ENCODE measurements around the gene USP2. TPM values are rescaled to one million over a fixed set of nuclear protein-coding genes. Genes with fewer than 3 reads are reported as not detected.
A peak's percentile ranks its signal among the peaks of the same experiment; 100 is the strongest.

The USP2 gene
- total and polyA plus RNA-seq, 2 of the 8 experiments (the other 6 are each of a cell fraction or from before 2014, with no cell fraction given) = 2.2 to 6.9 TPM

DNA sequence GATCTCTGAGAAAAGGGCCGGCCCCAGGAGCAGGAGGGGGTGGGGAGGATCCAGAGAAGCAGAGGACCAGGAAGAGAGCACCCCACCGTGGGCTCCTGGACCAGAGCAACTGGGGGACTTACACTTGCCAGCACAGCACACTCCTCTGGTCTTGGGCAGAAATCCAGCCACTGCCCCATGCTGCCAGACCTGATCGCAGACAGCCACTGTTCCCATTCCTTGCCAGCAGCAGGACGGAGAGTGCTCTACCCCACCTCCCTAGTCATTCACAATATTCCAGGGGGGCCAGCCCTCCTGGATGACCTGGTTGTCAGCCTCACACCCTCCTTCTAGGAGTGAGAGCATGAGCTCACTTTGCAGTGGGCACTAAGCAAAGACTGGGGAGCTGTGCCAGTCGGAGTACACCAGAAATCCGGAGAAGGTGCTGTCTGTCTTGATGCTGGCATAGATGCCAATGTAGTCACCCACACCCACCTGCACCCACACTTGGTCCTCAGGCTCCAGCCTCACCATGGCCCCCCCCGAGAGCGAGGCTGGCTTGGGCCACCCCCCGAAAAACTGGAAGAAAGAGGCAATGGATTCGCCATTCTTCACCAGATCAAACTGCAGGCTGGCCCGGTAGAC is 42.4 kb downstream of the USP2 start:
- Histone ChIP-seq H2BK120ac (replicated peaks; ENCODE audit: low read depth, low read length) (no peak overlapping the region), H3K36me3 (ENCODE audit: control insufficient read depth in 2 of 4, insufficient read depth in 4 of 4, low read length in 3 of 4) (peaks cover 0 to 6% (median 2%) of the 10 kb centered on the region in 4 experiments; a peak in 1 of 8 replicates), H2BK12ac (ENCODE audit: low read depth, low read length) (peak overlapping the region; percentile 75; the same call in 1 of the 2 replicates), H3K4me3 (ENCODE audit: extremely low read depth in 1 of 4, insufficient read depth in 2 of 4, low read depth in 3 of 4, low read length in 4 of 4) (peak overlapping the region; percentile 34 to 69 (median 43); a peak in 7 of 8 replicates), H3K23ac (ENCODE audit: insufficient read length) (no peak overlapping the region), H2AFZ (ENCODE audit: low read length) (no peak overlapping the region), H3K4ac (replicated peaks; ENCODE audit: insufficient read length, low read depth, low read length) (peak overlapping the region; percentile 73), H3K27me3 (replicated peaks in 1 of 4; ENCODE audit: control insufficient read depth in 3 of 4, extremely low read depth in 1 of 4, insufficient read depth in 3 of 4, low read length in 3 of 4) (peaks cover 12 to 42% (median 33%) of the 10 kb centered on the region in 4 experiments), H3K4me2 (ENCODE audit: insufficient read depth in 1 of 2, low read depth in 2 of 2, low read length in 2 of 2) (peak overlapping the region; percentile 56 to 76), H3K79me2 (ENCODE audit: control insufficient read depth in 1 of 2, insufficient read depth in 2 of 2, low read length in 2 of 2) (peaks cover 5 to 26% of the 10 kb centered on the region in 2 experiments; a peak in 3 of 4 replicates), H4K20me1 (replicated peaks in 1 of 2; ENCODE audit: control insufficient read depth in 1 of 2, insufficient read depth in 2 of 2, low read length in 2 of 2) (peaks cover 3 to 16% of the 10 kb centered on the region in 2 experiments), H3K4me1 (replicated peaks in 1 of 4; ENCODE audit: control insufficient read depth in 3 of 4, insufficient read depth in 4 of 4, low read length in 3 of 4) (peaks cover 5 to 38% (median 28%) of the 10 kb centered on the region in 4 experiments), H4K8ac (ENCODE audit: extremely low read depth, insufficient read depth, low read length) (no peak overlapping the region), H4K91ac (replicated peaks; ENCODE audit: insufficient read length, low read length) (peak overlapping the region; percentile 46), H2BK5ac (ENCODE audit: low read depth, low read length) (no peak overlapping the region), H3K14ac (ENCODE audit: insufficient read length) (no peak overlapping the region), H3K18ac (ENCODE audit: extremely low read depth, low read length) (peak overlapping the region; percentile 83), H4K5ac (ENCODE audit: insufficient read length, low read depth, low read length) (no peak overlapping the region), H3K9me3 (ENCODE audit: insufficient read depth in 2 of 2, low read depth in 1 of 2, low read length in 1 of 2) (no peaks in the 10 kb centered on the region), H2BK15ac (ENCODE audit: low read length) (peak overlapping the region; percentile 61; the same call in 1 of the 2 replicates), H2AK5ac (ENCODE audit: low read depth, low read length) (peak overlapping the region; percentile 94; the same call in 1 of the 2 replicates), H2BK20ac (ENCODE audit: low read length) (0 out of 2 replicates have a peak overlapping the region, but pooled peaks have one; percentile 61), H3K23me2 (ENCODE audit: low read depth, low read length) (peaks cover 20% of the 10 kb centered on the region; the same call in 1 of the 2 replicates), H3K27ac (ENCODE audit: low read depth, low read length) (no peak overlapping the region), H3K9ac (replicated peaks in 1 of 4; ENCODE audit: extremely low read depth in 1 of 4, low read depth in 3 of 4, low read length in 3 of 4) (no peak overlapping the region), H3K79me1 (ENCODE audit: low read depth, low read length) (peaks cover 12% of the 10 kb centered on the region), H3K56ac (replicated peaks; ENCODE audit: insufficient read length, low read depth, low read length) (no peak overlapping the region)
- 39% methylated on average over 10 of the region's 11 CpGs; no CpG with 5 or more reads in 1 of the 2 experiments for WGBS, 2 experiments (ENCODE audit: extremely low coverage in 1 of 2, insufficient coverage in 1 of 2, insufficient read length in 1 of 2, insufficient replicate concordance in 2 of 2, low coverage in 1 of 2, low lambda C conversion rate in 2 of 2, missing lambda C conversion rate in 1 of 2)
- DNase-seq (ENCODE audit: low read depth in 1 of 2, low spot score in 2 of 2) (peak in 1 of 2 experiments; percentile 59), FAIRE-seq (no peak)
- ChIA-PET POLR2A (ENCODE audit: partially characterized antibody) (interaction anchor here (0.5 to 3.4 kb wide), 9 partner anchors 12 to 244 kb away, joined by 3 to 19 read pairs (median 3); partner anchors contain the start of gene DPAGT1), CTCF (ENCODE audit: partially characterized antibody) (interaction anchor here (0.5 to 20.0 kb wide), 24 partner anchors 11 to 356 kb away, joined by 3 to 463 read pairs (median 6); partner anchors contain the start of genes MCAM, NLRX1 and USP2)
- TF ChIP-seq, protein P1, sequence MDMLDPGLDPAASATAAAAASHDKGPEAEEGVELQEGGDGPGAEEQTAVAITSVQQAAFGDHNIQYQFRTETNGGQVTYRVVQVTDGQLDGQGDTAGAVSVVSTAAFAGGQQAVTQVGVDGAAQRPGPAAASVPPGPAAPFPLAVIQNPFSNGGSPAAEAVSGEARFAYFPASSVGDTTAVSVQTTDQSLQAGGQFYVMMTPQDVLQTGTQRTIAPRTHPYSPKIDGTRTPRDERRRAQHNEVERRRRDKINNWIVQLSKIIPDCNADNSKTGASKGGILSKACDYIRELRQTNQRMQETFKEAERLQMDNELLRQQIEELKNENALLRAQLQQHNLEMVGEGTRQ (IDR thresholded peaks at IDR 0.05; ENCODE audit: low read length) = no peak
- TF ChIP-seq GABPA (IDR thresholded peaks at IDR 0.05; ENCODE audit: borderline replicate concordance, insufficient read depth, low read length) = no peak
- TF ChIP-seq GTF2F1 (IDR thresholded peaks at IDR 0.05; ENCODE audit: borderline replicate concordance, low read depth, low read length) = no peak
- no peak for TF ChIP-seq SRF (IDR thresholded peaks at IDR 0.05; ENCODE audit: low read depth, low read length)
- TF ChIP-seq SUZ12 (IDR thresholded peaks at IDR 0.05; ENCODE audit: low read length) = no peak
- TF ChIP-seq CBX5 (IDR thresholded peaks at IDR 0.05; ENCODE audit: low read depth, low read length) = no peak
- TF ChIP-seq, protein P2, sequence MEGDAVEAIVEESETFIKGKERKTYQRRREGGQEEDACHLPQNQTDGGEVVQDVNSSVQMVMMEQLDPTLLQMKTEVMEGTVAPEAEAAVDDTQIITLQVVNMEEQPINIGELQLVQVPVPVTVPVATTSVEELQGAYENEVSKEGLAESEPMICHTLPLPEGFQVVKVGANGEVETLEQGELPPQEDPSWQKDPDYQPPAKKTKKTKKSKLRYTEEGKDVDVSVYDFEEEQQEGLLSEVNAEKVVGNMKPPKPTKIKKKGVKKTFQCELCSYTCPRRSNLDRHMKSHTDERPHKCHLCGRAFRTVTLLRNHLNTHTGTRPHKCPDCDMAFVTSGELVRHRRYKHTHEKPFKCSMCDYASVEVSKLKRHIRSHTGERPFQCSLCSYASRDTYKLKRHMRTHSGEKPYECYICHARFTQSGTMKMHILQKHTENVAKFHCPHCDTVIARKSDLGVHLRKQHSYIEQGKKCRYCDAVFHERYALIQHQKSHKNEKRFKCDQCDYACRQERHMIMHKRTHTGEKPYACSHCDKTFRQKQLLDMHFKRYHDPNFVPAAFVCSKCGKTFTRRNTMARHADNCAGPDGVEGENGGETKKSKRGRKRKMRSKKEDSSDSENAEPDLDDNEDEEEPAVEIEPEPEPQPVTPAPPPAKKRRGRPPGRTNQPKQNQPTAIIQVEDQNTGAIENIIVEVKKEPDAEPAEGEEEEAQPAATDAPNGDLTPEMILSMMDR (IDR thresholded peaks at IDR 0.05; ENCODE audit: control extremely low read depth in 1 of 3, insufficient read depth in 1 of 3, low read depth in 1 of 3, low read length in 3 of 3) = no peak
